Spleen (tissue), 7 donors: ENCODE data around the gene IRAK1BP1.

Experiments used
- CTCF ChIP-seq, 11 experiments: fragments of 200-600 bp in 7 of 11; fragments of 450-650 bp in 4 of 11; sonication (generic) in 4 of 11; IDR thresholded peaks in 8 of 11; conservative IDR thresholded peaks in 3 of 11; 1 replicate in 7 of 11; 2 replicates in 4 of 11; pipeline versions ENCODE4 v1.4.0 to v1.8.0; 2016 to 2021; ENCODE audit warnings: antibody characterized with exemption in 11 of 11, inconsistent platforms in 4 of 11, mild to moderate bottlenecking in 1 of 11
- POLR2A ChIP-seq, 3 donors: fragments of 450-650 bp; IDR thresholded peaks; one replicate each; pipeline ENCODE4 v1.5.1; 2017; ENCODE audit warnings: antibody characterized with exemption in 3 of 3, mild to moderate bottlenecking in 1 of 3
- POLR2AphosphoS5 ChIP-seq, 3 donors: sonication (generic); formaldehyde crosslinking; IDR thresholded peaks; one replicate each; pipeline ENCODE4 v1.5.1; 2017; ENCODE audit warnings: antibody characterized with exemption in 3 of 3
- donor health status: DM: no; HTN: no; CAD: no; lungs with moderate emphysema.
- donor health status: DM: no; HTN: no; CAD: no.
- donor health status: DM: no; HTN: no; CAD: no.

GRCh38 chr6:78925317-78925716 is 58.0 kb downstream of the IRAK1BP1 start:
- TF ChIP-seq CTCF (IDR thresholded peaks at IDR 0.05 in 8 of 11, conservative IDR thresholded peaks at IDR 0.05 in 3 of 11): no peak
- TF ChIP-seq POLR2A (IDR thresholded peaks at IDR 0.05): no peak
- TF ChIP-seq POLR2AphosphoS5 (IDR thresholded peaks at IDR 0.05): no peak
